ENCODE measurements around the gene GRWD1.
A peak's percentile ranks its signal among the peaks of the same experiment; 100 is the strongest.

The GRWD1 gene

GRCh38 chr19:48499316-48500090 lies 53.7 kb downstream of the GRWD1 start:
- no peak for DNase-seq

GRCh38 chr19:48500830-48501493 lies 55.2 kb downstream of the GRWD1 start:
- no peak for DNase-seq

- DNase-seq, result peak; percentile 57
Measured at GRCh38 chr19:48501494-48502349, 55.9 kb downstream of the GRWD1 start.

GRCh38 chr19:48502350-48503018 lies 56.7 kb downstream of the GRWD1 start:
- peak; percentile 72 for DNase-seq

- no peak for DNase-seq
Measured at GRCh38 chr19:48506138-48506733, 60.5 kb downstream of the GRWD1 start.

Measured in stimulated activated CD4-positive, alpha-beta T cell treated with anti-CD3 and anti-CD28 coated beads, Interleukin-4, amount 100 ng/mL, for 1 hour (primary cell).